Measurements from ENCODE around the gene SDF4. TPM values are rescaled to one million over a fixed set of nuclear protein-coding genes. Genes with fewer than 3 reads are reported as not detected.

SDF4 gene
- total and polyA plus RNA-seq, 11 donors = 102 to 212 (median 120) TPM

- ATAC-seq = no peak
- WGBS, 4 donors = 81 to 87% (median 85%) methylated on average over 21 to 28 of the region's 28 CpGs
These were observed 3.0 kb downstream of the SDF4 start for GRCh38 chr1:1228596-1229321.

DNA sequence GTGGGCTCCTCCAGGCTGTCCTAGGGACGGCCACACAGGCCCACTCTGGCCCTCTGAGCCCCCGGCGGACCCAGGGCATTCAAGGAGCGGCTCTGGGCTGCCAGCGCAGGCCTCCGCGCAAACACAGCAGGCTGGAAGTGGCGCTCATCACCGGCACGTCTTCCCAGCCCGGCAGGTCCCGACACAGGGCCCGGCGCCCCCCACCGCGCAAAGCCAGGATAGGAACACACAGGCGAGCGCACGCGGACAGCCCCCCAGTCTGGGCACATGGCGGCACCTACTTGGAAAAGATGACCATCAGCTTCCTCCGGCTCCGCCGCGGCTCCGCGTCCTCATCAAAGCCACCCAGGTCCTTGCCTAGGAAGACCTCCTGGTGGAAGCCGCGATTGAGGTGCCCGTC is 3.6 kb downstream of the SDF4 start:
- no peak for ATAC-seq
- intact Hi-C loops (cut with DNase I) = loop anchor here in 1 of 10 donors (10.0 kb wide), 1 partner anchor 103 kb away; no protein-coding TSS in a partner anchor
- Histone ChIP-seq H3K27me3 (no peaks in the 10 kb centered on the region), H3K4me3 (no peak overlapping the region), H3K36me3 (peaks cover 0 to 63% (median 44%) of the 10 kb centered on the region in 9 donors), H3K9me3 (no peaks in the 10 kb centered on the region), H3K27ac (no peak overlapping the region), H3K4me1 (peaks cover 8 to 64% (median 27%) of the 10 kb centered on the region in 12 donors)
- TF ChIP-seq CTCF (IDR thresholded peaks at IDR 0.05) (no peak), POLR2A (IDR thresholded peaks at IDR 0.05) (no peak)
- 90 to 96% (median 92%) methylated on average over 22 to 30 of the region's 30 CpGs for WGBS, 4 donors
- DNase-seq = no peak

More at GRCh38 chr1:1228596-1229321, 3.0 kb downstream of the SDF4 start:
- TF ChIP-seq CTCF (IDR thresholded peaks at IDR 0.05) = no peak
- TF ChIP-seq POLR2A (IDR thresholded peaks at IDR 0.05) = no peak
- no peaks in the 10 kb centered on the region for H3K9me3 ChIP-seq
- H3K27me3 ChIP-seq = no peaks in the 10 kb centered on the region
- H3K4me1 ChIP-seq = peaks cover 8 to 66% (median 30%) of the 10 kb centered on the region in 12 donors
- DNase-seq = no peak
- peaks cover 0 to 57% (median 38%) of the 10 kb centered on the region in 9 donors for H3K36me3 ChIP-seq
- no peak overlapping the region for H3K4me3 ChIP-seq
- H3K27ac ChIP-seq = no peak overlapping the region
- intact Hi-C loops (cut with DNase I) = loop anchor here in 1 of 10 donors (10.0 kb wide), 1 partner anchor 104 kb away; no protein-coding TSS in a partner anchor

DNA sequence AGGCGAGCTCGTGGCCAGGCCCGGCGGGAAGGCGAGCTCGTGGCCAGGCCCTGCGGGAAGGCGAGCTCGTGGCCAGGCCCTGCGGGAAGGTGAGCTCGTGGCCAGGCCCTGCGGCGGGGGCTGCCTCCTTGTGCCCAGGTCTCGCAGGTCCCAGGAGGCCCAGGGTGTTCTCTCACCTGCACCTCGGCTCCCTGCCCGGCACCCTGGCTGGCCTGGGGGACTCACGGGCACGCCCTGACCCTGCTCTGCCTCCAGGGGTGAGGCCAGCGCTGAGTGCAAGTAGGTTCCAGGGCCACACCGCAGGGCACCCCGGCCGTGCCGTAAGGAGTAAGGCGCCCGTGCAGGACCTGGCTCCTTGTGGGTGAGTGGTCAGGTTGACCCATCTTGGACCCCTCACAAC is 4.4 kb downstream of the SDF4 start:
- no peaks in the 10 kb centered on the region for H3K27me3 ChIP-seq
- no peak for TF ChIP-seq POLR2A (IDR thresholded peaks at IDR 0.05)
- TF ChIP-seq CTCF (IDR thresholded peaks at IDR 0.05) = no peak
- 94 to 97% (median 97%) methylated on average over 20 to 25 of the region's 25 CpGs; no CpG with 5 or more reads in 1 of the 4 donors for WGBS, 4 donors
- intact Hi-C loops (cut with DNase I) = loop anchor here in 1 of 10 donors (10.0 kb wide), 1 partner anchor 103 kb away; no protein-coding TSS in a partner anchor
- H3K27ac ChIP-seq = no peak overlapping the region
- no peak for ATAC-seq
- H3K4me3 ChIP-seq = no peak overlapping the region
- DNase-seq = no peak
- peaks cover 0 to 71% (median 52%) of the 10 kb centered on the region in 9 donors for H3K36me3 ChIP-seq
- H3K4me1 ChIP-seq = peaks cover 5 to 56% (median 22%) of the 10 kb centered on the region in 12 donors
- no peaks in the 10 kb centered on the region for H3K9me3 ChIP-seq

DNA sequence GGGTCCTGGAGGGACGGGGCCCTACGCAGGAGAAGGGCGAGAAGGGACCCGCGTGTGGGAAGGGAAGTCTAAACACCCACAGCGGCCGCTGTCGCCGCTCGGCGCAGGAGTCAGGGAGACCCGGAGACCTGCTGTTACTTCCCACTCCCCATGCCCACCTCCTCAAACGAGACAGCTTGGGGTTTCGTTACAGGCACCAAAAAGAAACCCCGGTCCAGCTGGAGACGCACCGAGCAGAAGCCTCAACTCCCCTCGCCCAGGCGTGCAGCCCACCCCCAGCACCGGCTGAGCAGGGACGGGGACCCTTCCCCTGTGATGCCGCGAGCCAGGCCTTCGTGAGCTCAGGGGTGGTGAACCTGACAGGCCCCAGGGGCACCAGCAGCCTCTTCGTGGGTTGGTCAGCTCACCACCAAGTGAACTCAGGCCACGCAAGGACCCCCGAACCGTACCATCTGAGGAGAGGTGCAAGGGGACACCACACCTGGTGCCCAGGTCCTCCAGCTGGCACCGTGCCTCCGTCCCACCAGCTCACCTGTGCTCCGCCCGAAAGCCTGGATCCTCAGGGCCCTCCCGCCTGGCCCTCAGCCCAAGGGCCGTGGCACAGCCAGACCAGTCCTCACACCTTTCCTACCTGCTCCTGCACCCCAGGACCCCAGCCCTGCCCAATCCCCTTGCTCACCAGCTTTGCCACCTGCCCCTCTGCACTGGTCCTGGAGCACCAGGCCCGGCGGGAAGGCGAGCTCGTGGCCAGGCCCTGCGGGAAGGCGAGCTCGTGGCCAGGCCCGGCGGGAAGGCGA is 5.0 kb downstream of the SDF4 start:
- intact Hi-C loops (cut with DNase I) = loop anchor here in 1 of 10 donors (10.0 kb wide), 1 partner anchor 102 kb away; no protein-coding TSS in a partner anchor
- Histone ChIP-seq H3K4me3 (no peak overlapping the region), H3K27me3 (no peaks in the 10 kb centered on the region), H3K27ac (no peak overlapping the region), H3K4me1 (peaks cover 5 to 55% (median 22%) of the 10 kb centered on the region in 12 donors), H3K36me3 (peaks cover 0 to 77% (median 58%) of the 10 kb centered on the region in 9 donors), H3K9me3 (no peaks in the 10 kb centered on the region)
- no peak for ATAC-seq
- 90 to 93% (median 92%) methylated on average over 24 to 44 of the region's 44 CpGs for WGBS, 4 donors
- TF ChIP-seq CTCF (IDR thresholded peaks at IDR 0.05) (no peak), POLR2A (IDR thresholded peaks at IDR 0.05) (no peak)
- DNase-seq = no peak

All from heart left ventricle (tissue), 16 donors.